Subcutaneous adipose tissue (tissue), 4 donors: Measurements from ENCODE around the gene EFEMP2. TPM values are rescaled to one million over a fixed set of nuclear protein-coding genes. Genes with fewer than 3 reads are reported as not detected.

Source experiments
- total RNA-seq, 4 donors: library from RNA; depleted of rRNA; stranded (reverse); fragments of >200 nt; gene quantifications; one replicate each; pipeline ENCODE4 v1.1.0, GENCODE V29; 2016
- TF ChIP-seq, protein P1 (sequence below): fragments of 450-650 bp; IDR thresholded peaks from one replicate; pipeline ENCODE4 v1.5.1; 2016; ENCODE audit warnings: low read depth, mild to moderate bottlenecking, control low read depth, antibody characterized with exemption, moderate library complexity

The EFEMP2 gene
- total RNA-seq, 4 donors from 2014 or later = 45.0 to 85.2 (median 62.2) TPM

DNA sequence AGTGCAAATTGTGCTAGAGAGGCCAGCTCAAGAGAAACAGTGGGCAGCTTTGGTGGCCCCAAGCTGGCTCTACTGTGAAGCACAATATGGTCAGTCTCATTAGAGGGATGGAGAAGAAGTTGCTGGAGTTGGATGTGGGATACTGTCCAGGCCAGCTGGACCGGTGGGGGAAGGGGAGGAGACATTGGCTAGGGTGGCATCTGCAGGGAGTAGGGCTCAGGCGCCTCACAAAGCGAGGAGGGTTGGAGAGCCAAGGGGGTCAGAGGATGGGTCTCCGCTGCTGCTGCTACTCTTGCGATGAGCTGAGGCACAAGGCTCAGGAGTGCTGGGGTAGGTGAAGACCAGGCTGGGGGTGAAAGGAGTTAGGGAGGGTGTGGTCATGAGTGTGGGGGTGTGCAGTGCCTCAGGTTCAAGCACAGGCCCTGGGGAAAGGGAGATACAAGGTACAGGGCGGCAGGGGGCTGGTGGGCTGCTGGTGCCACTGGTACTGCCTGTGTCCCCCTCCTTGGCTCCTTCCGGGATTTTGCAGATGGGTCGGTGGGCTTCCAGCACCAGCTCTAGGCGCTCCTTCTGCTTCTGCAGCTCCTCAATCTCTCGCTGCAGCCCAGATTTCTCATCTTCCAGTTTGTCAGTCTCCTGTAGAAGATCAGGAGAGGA lies 20.2 kb upstream of the EFEMP2 start:
- TF ChIP-seq, protein P1, sequence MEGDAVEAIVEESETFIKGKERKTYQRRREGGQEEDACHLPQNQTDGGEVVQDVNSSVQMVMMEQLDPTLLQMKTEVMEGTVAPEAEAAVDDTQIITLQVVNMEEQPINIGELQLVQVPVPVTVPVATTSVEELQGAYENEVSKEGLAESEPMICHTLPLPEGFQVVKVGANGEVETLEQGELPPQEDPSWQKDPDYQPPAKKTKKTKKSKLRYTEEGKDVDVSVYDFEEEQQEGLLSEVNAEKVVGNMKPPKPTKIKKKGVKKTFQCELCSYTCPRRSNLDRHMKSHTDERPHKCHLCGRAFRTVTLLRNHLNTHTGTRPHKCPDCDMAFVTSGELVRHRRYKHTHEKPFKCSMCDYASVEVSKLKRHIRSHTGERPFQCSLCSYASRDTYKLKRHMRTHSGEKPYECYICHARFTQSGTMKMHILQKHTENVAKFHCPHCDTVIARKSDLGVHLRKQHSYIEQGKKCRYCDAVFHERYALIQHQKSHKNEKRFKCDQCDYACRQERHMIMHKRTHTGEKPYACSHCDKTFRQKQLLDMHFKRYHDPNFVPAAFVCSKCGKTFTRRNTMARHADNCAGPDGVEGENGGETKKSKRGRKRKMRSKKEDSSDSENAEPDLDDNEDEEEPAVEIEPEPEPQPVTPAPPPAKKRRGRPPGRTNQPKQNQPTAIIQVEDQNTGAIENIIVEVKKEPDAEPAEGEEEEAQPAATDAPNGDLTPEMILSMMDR = no peak

GRCh38 chr11:65891219-65892136 lies 18.9 kb upstream of the EFEMP2 start:
- TF ChIP-seq, protein P1 = no peak

DNA sequence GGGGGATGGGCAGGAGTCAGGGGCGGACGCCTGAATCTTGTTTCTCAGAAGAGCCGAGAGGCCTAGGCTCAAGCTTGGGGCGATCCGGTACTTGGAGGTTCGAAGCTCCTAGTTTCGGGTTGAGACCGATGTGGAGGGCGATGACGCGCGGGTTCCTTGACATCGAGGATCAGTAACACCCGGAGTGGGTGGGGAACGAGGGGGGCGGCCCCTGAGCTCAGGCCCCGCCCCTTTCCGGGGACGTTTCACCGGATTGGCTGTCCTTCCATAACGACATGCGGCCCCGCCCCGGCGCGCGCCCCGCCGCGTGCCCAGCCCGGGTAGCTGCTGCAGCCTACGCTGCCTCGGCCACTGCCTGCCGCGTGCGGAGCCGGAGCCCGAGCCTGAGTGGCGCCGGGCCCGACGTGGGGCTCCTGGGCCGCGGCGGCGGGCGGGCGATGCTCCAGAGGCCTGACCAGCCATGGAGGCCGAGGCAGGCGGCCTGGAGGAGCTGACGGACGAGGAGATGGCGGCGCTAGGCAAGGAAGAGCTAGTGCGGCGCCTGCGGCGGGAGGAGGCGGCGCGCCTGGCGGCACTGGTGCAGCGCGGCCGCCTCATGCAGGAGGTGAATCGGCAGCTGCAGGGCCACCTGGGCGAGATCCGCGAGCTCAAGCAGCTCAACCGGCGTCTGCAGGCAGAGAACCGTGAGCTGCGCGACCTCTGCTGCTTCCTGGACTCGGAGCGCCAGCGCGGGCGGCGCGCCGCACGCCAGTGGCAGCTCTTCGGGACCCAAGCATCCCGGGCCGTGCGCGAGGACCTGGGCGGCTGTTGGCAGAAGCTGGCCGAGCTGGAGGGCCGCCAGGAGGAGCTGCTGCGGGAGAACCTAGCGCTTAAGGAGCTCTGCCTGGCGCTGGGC lies 18.0 kb upstream of the EFEMP2 start, which contains the start of gene CCDC85B:
Gene CCDC85B, plus strand, starts transcription at position 350 of the 895 bp plus-strand sequence. Its CDS starts 111 bp downstream, at position 461.
- TF ChIP-seq, protein P1 = no peak

DNA sequence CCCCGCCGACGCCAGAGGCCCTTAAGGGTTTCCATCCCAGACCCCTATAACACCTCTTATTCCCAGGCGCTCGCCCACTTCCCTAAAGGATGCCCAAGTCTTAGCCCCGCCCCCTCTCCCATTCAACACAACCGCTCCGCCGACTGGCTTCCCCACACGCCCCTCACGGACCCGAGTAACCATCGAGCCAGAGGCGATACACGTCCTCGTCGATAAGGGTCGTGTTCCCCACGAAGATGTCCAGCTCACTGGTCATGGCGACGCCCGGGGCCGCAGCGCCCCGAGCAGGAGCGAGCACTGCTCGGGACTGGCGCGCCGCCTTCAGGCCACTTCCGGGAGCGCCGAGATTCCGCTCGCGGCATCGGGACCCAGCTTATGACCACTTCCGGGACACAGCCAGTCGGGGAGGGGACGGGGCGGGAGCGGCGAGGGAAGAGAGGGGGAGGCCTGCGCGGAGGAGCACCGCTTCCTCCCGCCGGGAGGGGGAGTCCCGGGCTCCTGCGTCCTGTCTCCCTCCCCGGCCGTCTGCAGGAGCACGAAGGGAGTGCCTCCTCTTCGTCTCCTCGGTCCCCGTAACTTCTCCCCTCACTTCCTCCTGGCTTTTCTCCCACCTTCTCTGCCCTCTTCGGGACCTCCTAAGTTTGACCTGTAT lies 15.7 kb upstream of the EFEMP2 start, which contains the start of gene FIBP:
Gene FIBP, minus strand, starts transcription at position 309 of the 652 bp plus-strand sequence. Its CDS starts 53 bp downstream, at position 256.
- TF ChIP-seq, protein P1 = no peak

- TF ChIP-seq, protein P1 = no peak
Measured at GRCh38 chr11:65887723-65888162, 15.1 kb upstream of the EFEMP2 start.

DNA sequence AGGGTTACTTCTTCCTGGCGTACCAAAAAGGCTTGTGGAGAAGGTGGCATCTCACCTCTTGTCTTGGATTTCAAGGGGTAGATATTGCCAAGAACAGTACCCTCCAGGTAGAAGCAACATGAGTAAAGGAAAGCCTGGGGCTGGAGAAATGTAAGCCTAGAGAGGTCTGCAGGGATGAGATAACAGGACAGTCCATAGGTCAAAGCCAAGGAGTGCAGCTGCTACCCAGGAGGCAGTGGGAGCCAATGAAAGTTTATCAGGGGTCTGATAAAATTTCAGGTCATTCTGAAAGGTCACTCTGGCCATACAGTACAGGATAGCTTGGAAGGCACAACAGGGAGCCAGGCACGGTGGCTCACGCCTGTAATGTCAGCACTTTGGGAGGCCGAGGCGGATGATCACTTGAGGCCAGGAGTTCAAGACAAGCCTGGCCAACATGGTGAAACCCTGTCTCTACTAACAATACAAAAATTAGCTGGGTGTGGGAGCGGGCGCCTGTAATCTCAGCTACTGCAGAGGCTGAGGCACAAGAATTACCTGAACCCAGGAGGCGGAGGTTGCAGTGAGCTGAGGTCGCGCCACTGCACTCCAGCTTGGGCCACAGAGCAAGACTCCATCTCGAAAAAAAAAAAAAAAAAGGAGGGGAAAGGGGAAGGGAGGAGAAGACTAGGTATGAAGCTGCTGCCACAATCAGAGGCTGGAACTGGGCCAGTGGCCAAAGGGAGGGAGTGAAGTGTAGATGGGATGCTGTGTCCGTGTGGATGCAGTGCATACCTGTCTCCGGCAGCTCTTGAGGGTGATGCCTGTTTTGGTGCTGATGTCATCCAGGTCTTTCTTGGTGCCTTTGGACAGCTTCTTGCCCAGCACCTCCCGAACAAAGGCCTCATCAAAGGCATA lies 14.5 kb upstream of the EFEMP2 start:
- TF ChIP-seq, protein P1 = no peak
